H1 (cell line): ENCODE results near the gene GHRHR. TPM values are rescaled to one million over a fixed set of nuclear protein-coding genes. Genes with fewer than 3 reads are reported as not detected.

Experiments used
- CTCF ChIA-PET: fragments of 300-600 bp; sonication (Branson Sonifier 250); formaldehyde crosslinking; loops from one replicate; lab custom pipeline; 2021; ENCODE audit not compliant: partially characterized antibody; lab: Charles Lee
- POLR2A ChIA-PET: fragments of 300-600 bp; sonication (Branson Sonifier 250); formaldehyde crosslinking; loops from one replicate; lab custom pipeline; 2021; ENCODE audit warnings: inconsistent platforms; ENCODE audit not compliant: partially characterized antibody; lab: Charles Lee
- DNase-seq, 2 experiments: peaks; one replicate each; pipeline versions ENCODE4 v3.0.0 to v3.0.0-alpha.2; 2010 to 2022; ENCODE audit warnings: low spot score in 2 of 2, low read depth in 1 of 2, mixed read lengths in 1 of 2
- FAIRE-seq: peaks from 2 replicates; lab custom pipeline; 2011; peaks lifted over from hg19 to GRCh38; lab: Jason Lieb, UNC
- H2AFZ ChIP-seq: 2 replicates; pipeline ENCODE4 v1.8.1; 2012; ENCODE audit warnings: low read length, inconsistent platforms
- H2AK5ac ChIP-seq: 2 replicates; pipeline ENCODE4 v1.6.1; 2013; ENCODE audit warnings: low read depth, low read length
- H2BK120ac ChIP-seq: replicated peaks from 2 replicates; pipeline ENCODE3; 2013; ENCODE audit warnings: low read depth, low read length, inconsistent platforms
- H2BK12ac ChIP-seq: 2 replicates; pipeline ENCODE4 v1.6.1; 2013; ENCODE audit warnings: low read depth, low read length
- H2BK15ac ChIP-seq: 2 replicates; pipeline ENCODE4 v1.6.1; 2013; ENCODE audit warnings: low read length
- H2BK20ac ChIP-seq: 2 replicates; pipeline ENCODE4 v1.6.1; 2013; ENCODE audit warnings: low read length
- H2BK5ac ChIP-seq: 2 replicates; pipeline ENCODE4 v1.6.1; 2013; ENCODE audit warnings: low read depth, low read length
- H3K14ac ChIP-seq: 2 replicates; pipeline ENCODE4 v1.6.1; 2013; ENCODE audit warnings: inconsistent platforms; ENCODE audit not compliant: insufficient read length
- H3K18ac ChIP-seq: 2 replicates; pipeline ENCODE4 v1.6.1; 2013; ENCODE audit warnings: low read length; ENCODE audit errors: extremely low read depth
- H3K23ac ChIP-seq: 2 replicates; pipeline ENCODE4 v1.6.1; 2013; ENCODE audit warnings: inconsistent platforms; ENCODE audit not compliant: insufficient read length
- H3K23me2 ChIP-seq: 2 replicates; pipeline ENCODE4 v1.6.1; 2013; ENCODE audit warnings: low read depth, low read length
- H3K27ac ChIP-seq: 2 replicates; pipeline ENCODE4 v1.6.1; 2011; ENCODE audit warnings: low read depth, low read length, inconsistent platforms
- H3K27me3 ChIP-seq, 4 experiments: replicated peaks in 1 of 4; 1 replicate in 1 of 4; 2 replicates in 3 of 4; pipeline versions ENCODE4 v1.6.1 to v1.8.1; 2011 to 2013; ENCODE audit warnings: low read length in 3 of 4, mild to moderate bottlenecking in 3 of 4, inconsistent platforms in 2 of 4, mixed read lengths in 2 of 4, moderate library complexity in 1 of 4; ENCODE audit not compliant: control insufficient read depth in 3 of 4, insufficient read depth in 3 of 4; ENCODE audit errors: extremely low read depth in 1 of 4
- H3K36me3 ChIP-seq, 4 experiments: 2 replicates each; pipeline versions ENCODE4 v1.6.1 to v1.8.1; 2011 to 2013; ENCODE audit warnings: mild to moderate bottlenecking in 4 of 4, low read length in 3 of 4, moderate library complexity in 2 of 4, control low read depth in 1 of 4, inconsistent platforms in 1 of 4; ENCODE audit not compliant: insufficient read depth in 4 of 4, control insufficient read depth in 2 of 4
- H3K4ac ChIP-seq: replicated peaks from 2 replicates; pipeline ENCODE3; 2013; ENCODE audit warnings: low read length, low read depth, mixed read lengths, inconsistent platforms; ENCODE audit not compliant: insufficient read length
- H3K4me1 ChIP-seq, 4 experiments: replicated peaks in 1 of 4; 1 replicate in 1 of 4; 2 replicates in 3 of 4; pipeline versions ENCODE4 v1.6.1 to v1.8.1; 2011 to 2013; ENCODE audit warnings: low read length in 3 of 4, inconsistent platforms in 2 of 4, mixed read lengths in 1 of 4; ENCODE audit not compliant: insufficient read depth in 4 of 4, control insufficient read depth in 3 of 4
- H3K4me2 ChIP-seq, 2 experiments: 2 replicates each; pipeline versions ENCODE4 v1.6.1 to v1.8.1; 2011 to 2013; ENCODE audit warnings: low read depth in 2 of 2, low read length in 2 of 2, control low read depth in 1 of 2, inconsistent platforms in 1 of 2, mild to moderate bottlenecking in 1 of 2; ENCODE audit not compliant: insufficient read depth in 1 of 2
- H3K4me3 ChIP-seq, 4 experiments: fragments of 200-600, 300-600 bp in 1 of 4; sonication (generic), shearing (Covaris generic), sonication (Bioruptor Twin) in 1 of 4; 2 replicates each; pipeline versions ENCODE4 v1.5.1 to v1.8.1; 2011 to 2016; ENCODE audit warnings: low read length in 4 of 4, low read depth in 3 of 4, control low read depth in 2 of 4, inconsistent platforms in 2 of 4, mild to moderate bottlenecking in 2 of 4, mixed read lengths in 1 of 4, moderate library complexity in 1 of 4; ENCODE audit not compliant: insufficient read depth in 2 of 4; ENCODE audit errors: extremely low read depth in 1 of 4
- H3K56ac ChIP-seq: replicated peaks from 2 replicates; pipeline ENCODE3; 2013; ENCODE audit warnings: low read depth, mild to moderate bottlenecking, mixed read lengths, low read length, inconsistent platforms; ENCODE audit not compliant: insufficient read length
- H3K79me1 ChIP-seq: 2 replicates; pipeline ENCODE4 v1.6.1; 2013; ENCODE audit warnings: low read depth, low read length, control low read depth
- H3K79me2 ChIP-seq, 2 experiments: 2 replicates each; pipeline versions ENCODE4 v1.6.1 to v1.8.1; 2012 to 2013; ENCODE audit warnings: low read length in 2 of 2, mild to moderate bottlenecking in 2 of 2, inconsistent platforms in 1 of 2; ENCODE audit not compliant: insufficient read depth in 2 of 2, control insufficient read depth in 1 of 2
- H3K9ac ChIP-seq, 4 experiments: replicated peaks in 1 of 4; 1 replicate in 1 of 4; 2 replicates in 3 of 4; pipeline versions ENCODE4 v1.6.1 to v1.8.1; 2011 to 2013; ENCODE audit warnings: low read depth in 3 of 4, low read length in 3 of 4, control low read depth in 2 of 4, mild to moderate bottlenecking in 2 of 4, moderate library complexity in 2 of 4, inconsistent platforms in 1 of 4; ENCODE audit errors: extremely low read depth in 1 of 4
- H3K9me3 ChIP-seq, 2 experiments: 2 replicates each; pipeline versions ENCODE4 v1.6.1 to v1.8.1; 2012 to 2013; ENCODE audit warnings: mild to moderate bottlenecking in 2 of 2, moderate library complexity in 2 of 2, control low read depth in 1 of 2, inconsistent platforms in 1 of 2, low read depth in 1 of 2, low read length in 1 of 2, mixed read lengths in 1 of 2; ENCODE audit not compliant: insufficient read depth in 2 of 2
- H4K20me1 ChIP-seq, 2 experiments: replicated peaks in 1 of 2; 2 replicates each; pipeline versions ENCODE3 to v1.8.1; 2011 to 2013; ENCODE audit warnings: inconsistent platforms in 2 of 2, low read length in 2 of 2, mild to moderate bottlenecking in 1 of 2; ENCODE audit not compliant: insufficient read depth in 2 of 2, control insufficient read depth in 1 of 2
- H4K5ac ChIP-seq: 2 replicates; pipeline ENCODE4 v1.6.1; 2013; ENCODE audit warnings: low read length, low read depth, mixed read lengths, inconsistent platforms; ENCODE audit not compliant: insufficient read length
- H4K8ac ChIP-seq: 2 replicates; pipeline ENCODE4 v1.8.0; 2013; ENCODE audit warnings: mild to moderate bottlenecking, moderate library complexity, low read length, inconsistent platforms; ENCODE audit not compliant: insufficient read depth; ENCODE audit errors: extremely low read depth
- H4K91ac ChIP-seq: replicated peaks from 2 replicates; pipeline ENCODE3; 2013; ENCODE audit warnings: low read length, mixed read lengths, inconsistent platforms; ENCODE audit not compliant: insufficient read length
- CBX8 ChIP-seq: fragments of 300-800, 300-1000 bp; sonication (generic); IDR thresholded peaks from 2 replicates; pipeline ENCODE4 v1.7.1; 2016; ENCODE audit warnings: low read depth, low read length, borderline replicate concordance
- CHD1 ChIP-seq: IDR thresholded peaks from 2 replicates; pipeline ENCODE4 v1.6.1; 2012; ENCODE audit warnings: low read depth, low read length, improper control_type of control experiment
- E2F6 ChIP-seq: IDR thresholded peaks from 2 replicates; pipeline ENCODE4 v1.6.1; 2012; ENCODE audit warnings: inconsistent platforms
- EP300 ChIP-seq, 2 experiments: IDR thresholded peaks; 1 replicate in 1 of 2; 2 replicates in 1 of 2; pipeline ENCODE4 v1.6.1; 2011 to 2012; ENCODE audit warnings: low read depth in 2 of 2, low read length in 2 of 2, mild to moderate bottlenecking in 2 of 2, borderline replicate concordance in 1 of 2, inconsistent platforms in 1 of 2, moderate library complexity in 1 of 2
- HDAC2 ChIP-seq, 2 experiments: fragments of 300-600 bp in 1 of 2; sonication (generic) in 1 of 2; IDR thresholded peaks; 2 replicates each; pipeline ENCODE4 v1.6.1; 2011 to 2012; ENCODE audit warnings: low read depth in 2 of 2, low read length in 2 of 2, mild to moderate bottlenecking in 2 of 2, moderate library complexity in 2 of 2, borderline replicate concordance in 1 of 2, inconsistent platforms in 1 of 2
- KDM4A ChIP-seq: IDR thresholded peaks from one replicate; pipeline ENCODE4 v1.7.1; 2012; ENCODE audit warnings: low read depth, mild to moderate bottlenecking, moderate library complexity, low read length, inconsistent platforms; ENCODE audit not compliant: severe bottlenecking
- MAFK ChIP-seq: IDR thresholded peaks from 2 replicates; pipeline ENCODE4 v1.6.1; 2012; ENCODE audit warnings: low read depth, mild to moderate bottlenecking, improper control_type of control experiment, low read length
- PHF8 ChIP-seq: fragments of 200-600 bp; sonication (generic); conservative IDR thresholded peaks from 2 replicates; pipeline ENCODE4 v1.7.1; 2012; ENCODE audit warnings: low read depth, mild to moderate bottlenecking, inconsistent platforms, low read length, moderate library complexity
- POU5F1 ChIP-seq: IDR thresholded peaks from 2 replicates; pipeline ENCODE4 v1.6.1; 2011; ENCODE audit warnings: low read depth, mild to moderate bottlenecking, low read length, moderate library complexity
- SUZ12 ChIP-seq: fragments of 200-600 bp; sonication (generic); IDR thresholded peaks from 2 replicates; pipeline ENCODE4 v1.6.1; 2012; ENCODE audit warnings: mild to moderate bottlenecking, inconsistent platforms, low read length, moderate library complexity, mixed read lengths
- WGBS, 2 experiments: shearing (Covaris generic) in 1 of 2; methylation state at CpG; one replicate each; pipeline versions ENCODE4 v1.1.6 to v1.1.7; 2013 to 2015; ENCODE audit warnings: low lambda C conversion rate in 2 of 2, mixed read lengths in 2 of 2, inconsistent platforms in 1 of 2, low coverage in 1 of 2, missing lambda C conversion rate in 1 of 2; ENCODE audit not compliant: insufficient replicate concordance in 2 of 2, insufficient coverage in 1 of 2, insufficient read length in 1 of 2; ENCODE audit errors: extremely low coverage in 1 of 2, missing lambda C conversion rate in 1 of 2; 5-methylcytosine and 5-hydroxymethylcytosine counted together
- polyA plus RNA-seq, 7 experiments: library from polyadenylated mRNA; depleted of rRNA in 3 of 7; stranded (reverse) in 5 of 7; unstranded in 2 of 7; fragments of >200 nt in 5 of 7; fragments of 200-250 nt in 2 of 7; gene quantifications; 1 replicate in 5 of 7; 2 replicates in 1 of 7; 4 replicates in 1 of 7; pipeline versions ENCODE4 v1.2.1 to v1.2.3, GENCODE V29; 2011 to 2013; ENCODE audit warnings: missing spikeins in 2 of 7, mixed read lengths in 2 of 7
- total RNA-seq: library from RNA; stranded (reverse); fragmentation: NEBNext Ultra II Directional; extraction: Animal tissue kit (Norgen Biotek cat#: 25700); gene quantifications from 2 replicates; pipeline ENCODE4 v1.2.1, GENCODE V29; 2021

GHRHR gene
- total and polyA plus RNA-seq, 2 of the 8 experiments (the other 6 are each of a cell fraction or from before 2014, with no cell fraction given) = 0.60 to 6.5 TPM

- FAIRE-seq = no peak
- CTCF ChIA-PET = interaction anchor here (0.9 to 12.0 kb wide), 6 partner anchors 15 to 131 kb away, joined by 3 to 309 read pairs (median 16); partner anchors contain the start of gene GHRHR
- no peak for TF ChIP-seq MAFK
- no peak for TF ChIP-seq EP300 (IDR thresholded peaks at IDR 0.05; ENCODE audit: borderline replicate concordance in 1 of 2, low read depth in 2 of 2, low read length in 2 of 2)
- TF ChIP-seq KDM4A = no peak
- TF ChIP-seq PHF8 = no peak
- TF ChIP-seq POU5F1 = no peak
- no peak for TF ChIP-seq CHD1
- no peak for TF ChIP-seq SUZ12
- no peak for TF ChIP-seq HDAC2 (IDR thresholded peaks at IDR 0.05; ENCODE audit: borderline replicate concordance in 1 of 2, low read depth in 2 of 2, low read length in 2 of 2)
- TF ChIP-seq E2F6 = no peak
- no peak for TF ChIP-seq CBX8
These were observed 31.2 kb upstream of the GHRHR start for GRCh38 chr7:30932562-30932961.

More at GRCh38 chr7:30932562-30932961, 31.2 kb upstream of the GHRHR start:
- H4K91ac ChIP-seq = no peak overlapping the region
- H3K23ac ChIP-seq = no peak overlapping the region
- no peaks in the 10 kb centered on the region; the same call in 1 of the 2 replicates for H3K23me2 ChIP-seq
- H3K4ac ChIP-seq = no peak overlapping the region
- POLR2A ChIA-PET = interaction anchor here (1.2 kb wide), 1 partner anchor 106 kb away, joined by 3 read pairs; no protein-coding TSS in a partner anchor
- no peak overlapping the region for H2BK120ac ChIP-seq
- WGBS, 2 experiments = 95% methylated on average over 6 of the region's 6 CpGs; no CpG with 5 or more reads in 1 of the 2 experiments
- no peak overlapping the region for H2BK5ac ChIP-seq
- no peak overlapping the region for H2BK15ac ChIP-seq
- H3K18ac ChIP-seq = no peak overlapping the region
- H3K4me1 ChIP-seq = peaks cover 0 to 9% (median 6%) of the 10 kb centered on the region in 4 experiments; a peak in 6 of 7 replicates
- H3K4me3 ChIP-seq = no peak overlapping the region
- H4K8ac ChIP-seq = no peak overlapping the region
- H2BK20ac ChIP-seq = no peak overlapping the region
- no peak overlapping the region for H2AK5ac ChIP-seq
- H3K9me3 ChIP-seq = no peaks in the 10 kb centered on the region
- no peaks in the 10 kb centered on the region for H3K36me3 ChIP-seq
- no peak overlapping the region for H2BK12ac ChIP-seq
- H3K79me1 ChIP-seq = no peaks in the 10 kb centered on the region
- H4K20me1 ChIP-seq = no peaks in the 10 kb centered on the region
- no peaks in the 10 kb centered on the region for H3K79me2 ChIP-seq
- no peak overlapping the region for H3K9ac ChIP-seq
- no peak overlapping the region for H4K5ac ChIP-seq
- H2AFZ ChIP-seq = no peak overlapping the region
- no peak for DNase-seq
- no peak overlapping the region for H3K4me2 ChIP-seq
- no peak overlapping the region for H3K14ac ChIP-seq
- H3K27ac ChIP-seq = no peak overlapping the region
- H3K27me3 ChIP-seq = 0 out of 7 replicates have a peak, but pooled peaks cover 0 to 8% (median 0%) of the 10 kb centered on the region in 4 experiments
- H3K56ac ChIP-seq = no peak overlapping the region
